ENCODE data around the gene HMMR. TPM values are rescaled to one million over a fixed set of nuclear protein-coding genes. Genes with fewer than 3 reads are reported as not detected.

HMMR gene
- total RNA-seq, 1 experiment from 2014 or later, result 57.6 TPM

DNA sequence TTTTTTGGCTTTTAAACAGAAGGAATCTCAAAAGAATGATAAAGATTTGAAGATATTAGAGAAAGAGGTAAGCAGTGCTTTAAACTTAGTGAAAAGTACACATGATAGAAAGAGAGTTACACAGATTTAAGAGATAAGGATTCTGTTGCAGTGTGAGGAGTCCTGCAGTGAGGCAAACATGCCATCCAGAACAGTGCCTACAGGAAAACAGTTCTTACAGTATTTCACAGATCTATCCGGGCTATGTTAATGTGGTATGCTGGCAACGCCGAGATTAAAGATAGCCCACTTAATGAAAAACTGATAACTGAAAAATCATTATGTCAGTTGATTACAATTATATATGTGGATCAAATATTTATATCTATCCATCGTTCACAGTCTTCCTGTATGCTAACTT lies 7.2 kb downstream of the HMMR start:
- ChIA-PET POLR2A (ENCODE audit: low non-redundant PET) (no interaction called here), CTCF (no interaction called here)

GRCh38 chr5:163473635-163474243 lies 13.3 kb downstream of the HMMR start:
- CTCF ChIA-PET, result no interaction called here
- intact Hi-C loops (cut with micrococcal nuclease; ENCODE audit: unreplicated experiment), result no loop called here
- no peak overlapping the region for H3K4me3 ChIP-seq (ENCODE audit: low read depth, low read length, poor library complexity, severe bottlenecking)
- H3K4me1 ChIP-seq (ENCODE audit: insufficient read depth, low read length, poor library complexity, severe bottlenecking), result no peaks in the 10 kb centered on the region
- POLR2A ChIA-PET (ENCODE audit: low non-redundant PET), result no interaction called here
- BruUV-seq (replicated peaks), result no TSS peak
- DNase-seq (ENCODE audit: low spot score), result no peak
- no peak overlapping the region for H3K27ac ChIP-seq (ENCODE audit: low read depth, low read length, poor library complexity, severe bottlenecking)
- no peaks in the 10 kb centered on the region for H3K9me3 ChIP-seq (ENCODE audit: low read depth, low read length, poor library complexity, severe bottlenecking)
- H3K27me3 ChIP-seq (replicated peaks; ENCODE audit: insufficient read depth, low read depth, low read length, poor library complexity), result no peaks in the 10 kb centered on the region
- TF ChIP-seq, protein P1, sequence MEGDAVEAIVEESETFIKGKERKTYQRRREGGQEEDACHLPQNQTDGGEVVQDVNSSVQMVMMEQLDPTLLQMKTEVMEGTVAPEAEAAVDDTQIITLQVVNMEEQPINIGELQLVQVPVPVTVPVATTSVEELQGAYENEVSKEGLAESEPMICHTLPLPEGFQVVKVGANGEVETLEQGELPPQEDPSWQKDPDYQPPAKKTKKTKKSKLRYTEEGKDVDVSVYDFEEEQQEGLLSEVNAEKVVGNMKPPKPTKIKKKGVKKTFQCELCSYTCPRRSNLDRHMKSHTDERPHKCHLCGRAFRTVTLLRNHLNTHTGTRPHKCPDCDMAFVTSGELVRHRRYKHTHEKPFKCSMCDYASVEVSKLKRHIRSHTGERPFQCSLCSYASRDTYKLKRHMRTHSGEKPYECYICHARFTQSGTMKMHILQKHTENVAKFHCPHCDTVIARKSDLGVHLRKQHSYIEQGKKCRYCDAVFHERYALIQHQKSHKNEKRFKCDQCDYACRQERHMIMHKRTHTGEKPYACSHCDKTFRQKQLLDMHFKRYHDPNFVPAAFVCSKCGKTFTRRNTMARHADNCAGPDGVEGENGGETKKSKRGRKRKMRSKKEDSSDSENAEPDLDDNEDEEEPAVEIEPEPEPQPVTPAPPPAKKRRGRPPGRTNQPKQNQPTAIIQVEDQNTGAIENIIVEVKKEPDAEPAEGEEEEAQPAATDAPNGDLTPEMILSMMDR (conservative IDR thresholded peaks at IDR 0.05; ENCODE audit: low read depth, low read length), result peak; percentile 54; the same call in 1 of the 2 replicates
- no peak for TF ChIP-seq EZH2 (IDR thresholded peaks at IDR 0.05; ENCODE audit: borderline replicate concordance, low read depth, low read length, poor library complexity, severe bottlenecking)
- H3K36me3 ChIP-seq (ENCODE audit: insufficient read depth, low read length, poor library complexity, severe bottlenecking), result peaks cover 92% of the 10 kb centered on the region

More for the DNA sequence above, 7.2 kb downstream of the HMMR start:
- peaks cover 21% of the 10 kb centered on the region for H3K4me1 ChIP-seq (ENCODE audit: insufficient read depth, low read length, poor library complexity, severe bottlenecking)
- no peak overlapping the region for H3K4me3 ChIP-seq (ENCODE audit: low read depth, low read length, poor library complexity, severe bottlenecking)
- no peak for DNase-seq (ENCODE audit: low spot score)
- peaks cover 74% of the 10 kb centered on the region for H3K36me3 ChIP-seq (ENCODE audit: insufficient read depth, low read length, poor library complexity, severe bottlenecking)
- no TSS peak for BruUV-seq (replicated peaks)
- no peaks in the 10 kb centered on the region for H3K27me3 ChIP-seq (replicated peaks; ENCODE audit: insufficient read depth, low read depth, low read length, poor library complexity)
- TF ChIP-seq EZH2 (IDR thresholded peaks at IDR 0.05; ENCODE audit: borderline replicate concordance, low read depth, low read length, poor library complexity, severe bottlenecking), result no peak
- TF ChIP-seq, protein P1 (conservative IDR thresholded peaks at IDR 0.05; ENCODE audit: low read depth, low read length), result no peak
- intact Hi-C loops (cut with micrococcal nuclease; ENCODE audit: unreplicated experiment), result no loop called here
- H3K27ac ChIP-seq (ENCODE audit: low read depth, low read length, poor library complexity, severe bottlenecking), result peak overlapping the region; percentile 24
- H3K9me3 ChIP-seq (ENCODE audit: low read depth, low read length, poor library complexity, severe bottlenecking), result no peaks in the 10 kb centered on the region

GRCh38 chr5:163475411-163475810 lies 15.0 kb downstream of the HMMR start:
- BruUV-seq (replicated peaks), result no TSS peak
- H3K27me3 ChIP-seq (replicated peaks; ENCODE audit: insufficient read depth, low read depth, low read length, poor library complexity), result no peaks in the 10 kb centered on the region
- peaks cover 92% of the 10 kb centered on the region for H3K36me3 ChIP-seq (ENCODE audit: insufficient read depth, low read length, poor library complexity, severe bottlenecking)
- no peak overlapping the region for H3K4me3 ChIP-seq (ENCODE audit: low read depth, low read length, poor library complexity, severe bottlenecking)
- no peaks in the 10 kb centered on the region for H3K9me3 ChIP-seq (ENCODE audit: low read depth, low read length, poor library complexity, severe bottlenecking)
- no peak for DNase-seq (ENCODE audit: low spot score)
- ChIA-PET POLR2A (ENCODE audit: low non-redundant PET) (no interaction called here), CTCF (no interaction called here)
- H3K4me1 ChIP-seq (ENCODE audit: insufficient read depth, low read length, poor library complexity, severe bottlenecking), result no peaks in the 10 kb centered on the region
- no peak overlapping the region for H3K27ac ChIP-seq (ENCODE audit: low read depth, low read length, poor library complexity, severe bottlenecking)
- TF ChIP-seq, protein P1 (conservative IDR thresholded peaks at IDR 0.05; ENCODE audit: low read depth, low read length), result no peak
- TF ChIP-seq EZH2 (IDR thresholded peaks at IDR 0.05; ENCODE audit: borderline replicate concordance, low read depth, low read length, poor library complexity, severe bottlenecking), result no peak
- intact Hi-C loops (cut with micrococcal nuclease; ENCODE audit: unreplicated experiment), result no loop called here
